Epithelial cell of esophagus (primary cell): ENCODE results near the gene SEPTIN8.

ENCODE experiments used
- DNase-seq: peaks from one replicate; pipeline ENCODE4 v3.0.0; 2010; ENCODE audit warnings: low read depth
- H3K4me3 ChIP-seq: 2 replicates; pipeline ENCODE4 v1.5.1; 2011; ENCODE audit warnings: mild to moderate bottlenecking, low read length, control low read depth
- TF ChIP-seq, protein P1 (sequence below): IDR thresholded peaks from 2 replicates; pipeline ENCODE4 v1.5.1; 2011; ENCODE audit warnings: low read depth, mild to moderate bottlenecking, low read length, control low read depth, inconsistent platforms; ENCODE audit not compliant: insufficient read depth; ENCODE audit errors: missing control alignments

Gene SEPTIN8

GRCh38 chr5:132725745-132726144, 51.3 kb downstream of the SEPTIN8 start:
- H3K4me3 ChIP-seq, result no peak overlapping the region
- DNase-seq, result no peak
- TF ChIP-seq, protein P1, sequence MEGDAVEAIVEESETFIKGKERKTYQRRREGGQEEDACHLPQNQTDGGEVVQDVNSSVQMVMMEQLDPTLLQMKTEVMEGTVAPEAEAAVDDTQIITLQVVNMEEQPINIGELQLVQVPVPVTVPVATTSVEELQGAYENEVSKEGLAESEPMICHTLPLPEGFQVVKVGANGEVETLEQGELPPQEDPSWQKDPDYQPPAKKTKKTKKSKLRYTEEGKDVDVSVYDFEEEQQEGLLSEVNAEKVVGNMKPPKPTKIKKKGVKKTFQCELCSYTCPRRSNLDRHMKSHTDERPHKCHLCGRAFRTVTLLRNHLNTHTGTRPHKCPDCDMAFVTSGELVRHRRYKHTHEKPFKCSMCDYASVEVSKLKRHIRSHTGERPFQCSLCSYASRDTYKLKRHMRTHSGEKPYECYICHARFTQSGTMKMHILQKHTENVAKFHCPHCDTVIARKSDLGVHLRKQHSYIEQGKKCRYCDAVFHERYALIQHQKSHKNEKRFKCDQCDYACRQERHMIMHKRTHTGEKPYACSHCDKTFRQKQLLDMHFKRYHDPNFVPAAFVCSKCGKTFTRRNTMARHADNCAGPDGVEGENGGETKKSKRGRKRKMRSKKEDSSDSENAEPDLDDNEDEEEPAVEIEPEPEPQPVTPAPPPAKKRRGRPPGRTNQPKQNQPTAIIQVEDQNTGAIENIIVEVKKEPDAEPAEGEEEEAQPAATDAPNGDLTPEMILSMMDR, result no peak

- no peak overlapping the region for H3K4me3 ChIP-seq
- no peak for DNase-seq
- TF ChIP-seq, protein P1, result no peak
These were observed 58.3 kb downstream of the SEPTIN8 start for GRCh38 chr5:132718544-132719312.

DNA sequence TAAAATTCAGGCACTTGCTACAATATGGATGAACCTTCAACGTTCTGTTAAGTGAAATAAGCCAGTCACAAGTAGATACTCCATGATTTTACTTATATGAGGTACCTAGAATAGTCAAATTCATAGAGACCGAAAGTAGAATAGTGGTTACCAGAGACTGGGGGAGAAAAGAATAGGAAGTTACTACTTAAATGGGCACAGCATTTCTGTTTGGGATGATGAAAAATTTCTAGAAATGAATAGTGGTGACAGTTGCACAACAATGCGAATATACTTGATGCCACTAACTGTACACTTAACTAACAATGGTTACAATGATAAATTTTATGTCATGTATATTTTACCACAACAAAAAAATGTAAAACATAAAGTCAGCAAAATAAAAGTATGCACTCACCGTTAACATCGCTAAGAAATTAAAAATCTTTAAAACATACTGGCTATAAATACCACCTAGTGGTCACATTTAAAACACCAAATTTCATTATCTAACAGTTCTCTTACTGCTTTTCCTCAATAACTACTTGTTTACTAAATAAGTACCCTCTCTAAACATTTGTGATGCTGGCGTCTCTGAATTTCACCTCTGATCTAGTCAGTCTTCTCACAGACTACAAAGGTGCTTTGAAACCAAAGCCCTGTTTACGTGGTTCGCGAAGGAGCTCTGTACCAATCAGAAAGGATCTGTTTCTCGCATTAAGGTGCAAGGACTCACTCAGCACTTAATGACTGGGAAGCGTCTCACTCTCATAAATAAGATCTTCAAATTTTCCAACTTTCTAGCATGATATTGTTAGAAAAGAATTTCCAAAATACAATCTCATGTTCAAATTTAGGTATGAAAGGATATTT, 62.4 kb downstream of the SEPTIN8 start:
- DNase-seq, result peak; percentile 11
- H3K4me3 ChIP-seq, result no peak overlapping the region
- TF ChIP-seq, protein P1, result peak; percentile 29

- TF ChIP-seq, protein P1, result no peak
- DNase-seq, result no peak
- no peak overlapping the region for H3K4me3 ChIP-seq
These were observed 68.4 kb downstream of the SEPTIN8 start for GRCh38 chr5:132708645-132709044.

DNA sequence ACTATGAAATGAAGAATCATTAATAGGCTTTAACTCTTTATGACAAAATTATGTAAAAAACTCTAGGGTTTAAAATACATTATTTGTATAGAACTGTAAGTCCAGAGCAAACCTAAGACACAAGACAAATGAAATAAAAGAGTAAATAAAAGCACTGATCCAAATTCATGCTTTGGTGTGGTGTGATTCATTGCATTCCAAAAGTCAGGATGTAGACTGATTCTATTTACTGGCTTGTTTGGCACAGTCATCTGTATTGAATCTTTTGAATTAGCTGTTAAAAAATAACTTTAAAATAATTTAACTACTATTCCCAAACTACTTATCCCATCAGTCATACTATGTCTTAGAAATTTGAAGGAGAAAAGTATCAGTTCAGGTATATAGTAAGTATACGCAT, 72.2 kb downstream of the SEPTIN8 start:
- TF ChIP-seq, protein P1, result no peak
- H3K4me3 ChIP-seq, result no peak overlapping the region
- DNase-seq, result peak; percentile 45
